ENCODE measurements around the gene SUPT5H. TPM values are rescaled to one million over a fixed set of nuclear protein-coding genes. Genes with fewer than 3 reads are reported as not detected.

SUPT5H gene
- total and polyA plus RNA-seq, 2 of the 8 experiments (the other 6 are each of a cell fraction or from before 2014, with no cell fraction given), result 77.8 to 111 TPM

- TF ChIP-seq SAP30 (IDR thresholded peaks at IDR 0.05; ENCODE audit: insufficient read depth, insufficient replicate concordance, low read length) (peak; percentile 86), SRF (IDR thresholded peaks at IDR 0.05; ENCODE audit: low read depth, low read length) (no peak), KDM5A (IDR thresholded peaks at IDR 0.05; ENCODE audit: low read length) (0 out of 2 replicates have a peak, but pooled peaks have one; percentile 25), HDAC2 (IDR thresholded peaks at IDR 0.05; ENCODE audit: borderline replicate concordance in 1 of 2, low read depth in 2 of 2, low read length in 2 of 2) (peak in 1 of 2 experiments; percentile 35; a peak in 2 of 4 replicates), MAX (IDR thresholded peaks at IDR 0.05) (peak; percentile 21; the same call in 1 of the 2 replicates), TBP (IDR thresholded peaks at IDR 0.05; ENCODE audit: low read depth, low read length) (peak; percentile 93), CEBPB (IDR thresholded peaks at IDR 0.05; ENCODE audit: low read depth, low read length) (no peak), SIX5 (IDR thresholded peaks at IDR 0.05; ENCODE audit: low read depth, low read length) (no peak), MAFK (IDR thresholded peaks at IDR 0.05; ENCODE audit: low read depth, low read length) (no peak), BACH1 (IDR thresholded peaks at IDR 0.05; ENCODE audit: low read length) (no peak), CHD1 (IDR thresholded peaks at IDR 0.05; ENCODE audit: low read depth, low read length) (no peak), CREB1 (IDR thresholded peaks at IDR 0.05) (no peak), CTBP2 (IDR thresholded peaks at IDR 0.05; ENCODE audit: borderline replicate concordance, insufficient read depth, insufficient read length, low read length) (no peak), TAF7 (optimal IDR thresholded peaks at IDR 0.05; ENCODE audit: borderline replicate concordance, low read depth, low read length) (peak; percentile 81), KDM4A (IDR thresholded peaks at IDR 0.05; ENCODE audit: low read depth, low read length, severe bottlenecking) (peak; percentile 77), PHF8 (conservative IDR thresholded peaks at IDR 0.05; ENCODE audit: low read depth, low read length) (peak; percentile 80), GABPA (IDR thresholded peaks at IDR 0.05; ENCODE audit: borderline replicate concordance, insufficient read depth, low read length) (no peak), CTCF (IDR thresholded peaks at IDR 0.05; ENCODE audit: control extremely low read depth in 1 of 3, insufficient read depth in 1 of 3, low read depth in 1 of 3, low read length in 3 of 3) (no peak), EZH2 (IDR thresholded peaks at IDR 0.05; ENCODE audit: low read depth, low read length, severe bottlenecking) (no peak), ASH2L (IDR thresholded peaks at IDR 0.05; ENCODE audit: low read length) (peak; percentile 72), POLR2AphosphoS5 (IDR thresholded peaks at IDR 0.05; ENCODE audit: low read depth, low read length) (peak; percentile 99), SP4 (IDR thresholded peaks at IDR 0.05; ENCODE audit: low read length) (no peak)
These were observed 38.5 kb upstream of the SUPT5H start, which contains the start of gene ZFP36 (continued) for GRCh38 chr19:39406656-39407409.

All from H1 (cell line).